Myocyte (in vitro differentiated cells): ENCODE results near the gene BSPH1. TPM values are rescaled to one million over a fixed set of nuclear protein-coding genes. Genes with fewer than 3 reads are reported as not detected.
"Not testable (repeated sequence)": the region's sequence is repeated elsewhere in the genome, so short reads cannot be mapped to it uniquely, and the experiment has no call there.

Experiments used
- DNase-seq: peaks from one replicate; pipeline ENCODE4 v3.0.0-alpha.2; 2012; ENCODE audit warnings: low read depth
- polyA plus RNA-seq: library from polyadenylated mRNA; unstranded; fragments of >200 nt; gene quantifications from one replicate; pipeline ENCODE4 v1.2.1, GENCODE V29; 2012; ENCODE audit warnings: missing spikeins
- total RNA-seq: library from RNA; depleted of rRNA; stranded (reverse); fragments of >200 nt; gene quantifications from 2 replicates; pipeline ENCODE4 v1.2.3, GENCODE V29; 2014

BSPH1 gene
- total RNA-seq: not detected in 2 replicates
- polyA plus RNA-seq: not detected

GRCh38 chr19:47992070-47992469 is at the start of gene BSPH1:
Gene BSPH1 (minus strand): TSS chr19:47992170. CDS start chr19:47992081, 89 bp downstream.
- no peak for DNase-seq

- no peak for DNase-seq
Observed at GRCh38 chr19:48036765-48037164, 44.8 kb upstream of the BSPH1 start.

GRCh38 chr19:48033604-48034003 is 41.6 kb upstream of the BSPH1 start:
- DNase-seq: no peak

GRCh38 chr19:48030073-48030472 is 38.1 kb upstream of the BSPH1 start:
- no peak for DNase-seq

GRCh38 chr19:48029431-48029830 is 37.5 kb upstream of the BSPH1 start:
- DNase-seq: no peak

- DNase-seq: no peak
Observed at GRCh38 chr19:48025480-48025879, 33.5 kb upstream of the BSPH1 start.

- DNase-seq: no peak
Observed at GRCh38 chr19:48023518-48023917, 31.5 kb upstream of the BSPH1 start.

- DNase-seq: no peak
Observed at GRCh38 chr19:48023011-48023410, 31.0 kb upstream of the BSPH1 start.

GRCh38 chr19:48020686-48021085 is 28.7 kb upstream of the BSPH1 start:
- no peak for DNase-seq

GRCh38 chr19:48010932-48011758 is 19.2 kb upstream of the BSPH1 start:
- DNase-seq: no peak

GRCh38 chr19:48006762-48007161 is 14.8 kb upstream of the BSPH1 start:
- no peak for DNase-seq

GRCh38 chr19:48004236-48004635 is 12.3 kb upstream of the BSPH1 start:
- DNase-seq: no peak

GRCh38 chr19:48000846-48001245 is 8.9 kb upstream of the BSPH1 start:
- no peak for DNase-seq

- no peak for DNase-seq
Observed at GRCh38 chr19:47998800-47999199, 6.8 kb upstream of the BSPH1 start.

- DNase-seq: no peak
Observed at GRCh38 chr19:47996230-47996727, 4.3 kb upstream of the BSPH1 start.

- DNase-seq: no peak
Observed at GRCh38 chr19:47994209-47994802, 2.3 kb upstream of the BSPH1 start, which contains the start of gene ELSPBP1. Gene ELSPBP1 (plus strand): TSS chr19:47994632. CDS start chr19:48008668, 14,036 bp downstream.

GRCh38 chr19:47991191-47991808 is 670 bp downstream of the BSPH1 start:
- no peak for DNase-seq

GRCh38 chr19:47973529-47973928 is 18.4 kb downstream of the BSPH1 start:
- no peak for DNase-seq

- not testable (repeated sequence) for DNase-seq
Observed at GRCh38 chr19:47955936-47956335, 36.0 kb downstream of the BSPH1 start.

- not testable (repeated sequence) for DNase-seq
Observed at GRCh38 chr19:47952132-47952531, 39.8 kb downstream of the BSPH1 start.

- not testable (repeated sequence) for DNase-seq
Observed at GRCh38 chr19:47949852-47950521, 42.0 kb downstream of the BSPH1 start.
